SU-DHL-6 (cell line): ENCODE results near the gene F2R.

Experiments
- H2AFZ ChIP-seq: fragments of 200-600 bp; sonication (generic); 2 replicates; pipeline ENCODE4 v1.6.1; 2014; ENCODE audit warnings: low read depth, mild to moderate bottlenecking, moderate library complexity, mixed read lengths, antibody characterized with exemption, low read length; ENCODE audit not compliant: severe bottlenecking
- H3F3A ChIP-seq: fragments of 200-600 bp; shearing (Covaris generic); 2 replicates; pipeline ENCODE4 v1.6.0; 2016; ENCODE audit warnings: antibody characterized with exemption, mild to moderate bottlenecking; ENCODE audit not compliant: insufficient read depth
- H3K27ac ChIP-seq: fragments of 200-600 bp; sonication (generic); 2 replicates; pipeline ENCODE4 v1.5.1; 2016; ENCODE audit warnings: low read depth, mild to moderate bottlenecking, low read length, moderate library complexity, mixed read lengths
- H3K27me3 ChIP-seq: fragments of 200-600 bp; sonication (generic), shearing (Covaris generic); 2 replicates; pipeline ENCODE4 v1.6.0; 2014; ENCODE audit warnings: mild to moderate bottlenecking, low read length
- H3K36me3 ChIP-seq: fragments of 200-600 bp; sonication (generic); 2 replicates; pipeline ENCODE4 v1.6.1; 2014; ENCODE audit warnings: mild to moderate bottlenecking, low read length, mixed read lengths
- H3K4me2 ChIP-seq: fragments of 300-600, 200-600 bp; shearing (Covaris generic), sonication (generic); 2 replicates; pipeline ENCODE4 v1.6.0; 2014; ENCODE audit warnings: low read length, low read depth, mild to moderate bottlenecking; ENCODE audit not compliant: poor library complexity, severe bottlenecking
- H3K4me3 ChIP-seq: fragments of 200-600 bp; sonication (generic); 2 replicates; pipeline ENCODE4 v1.5.1; 2014; ENCODE audit warnings: antibody characterized with exemption, low read length, mild to moderate bottlenecking, mixed read lengths; ENCODE audit not compliant: insufficient read depth, poor library complexity, severe bottlenecking
- H3K79me2 ChIP-seq: fragments of 200-600 bp; sonication (generic); 2 replicates; pipeline ENCODE4 v1.6.1; 2014; ENCODE audit warnings: mild to moderate bottlenecking, low read length, moderate library complexity; ENCODE audit not compliant: insufficient read depth
- H3K9ac ChIP-seq: fragments of 200-600 bp; sonication (generic); 2 replicates; pipeline ENCODE4 v1.7.0; 2014; ENCODE audit warnings: mild to moderate bottlenecking, low read length
- H3K9me2 ChIP-seq: fragments of 200-600 bp; sonication (generic); replicated peaks from 2 replicates; pipeline ENCODE4 v1.6.1; 2014; ENCODE audit warnings: low read length; ENCODE audit not compliant: insufficient read depth
- H3K9me3 ChIP-seq: fragments of 200-600 bp; sonication (generic); 2 replicates; pipeline ENCODE4 v1.6.1; 2014; ENCODE audit warnings: low read length, mixed read lengths; ENCODE audit not compliant: insufficient read depth
- H4K20me1 ChIP-seq: fragments of 200-600 bp; sonication (generic); 2 replicates; pipeline ENCODE4 v1.6.1; 2014; ENCODE audit warnings: low read depth, mild to moderate bottlenecking, antibody characterized with exemption, low read length, moderate library complexity, mixed read lengths
- EZH2phosphoT487 ChIP-seq: fragments of 200-600 bp; sonication (generic), shearing (Covaris generic); conservative IDR thresholded peaks from 2 replicates; pipeline ENCODE4 v1.6.1; 2018; ENCODE audit warnings: mild to moderate bottlenecking, antibody characterized with exemption, low read length, moderate library complexity, mixed read lengths
- TF ChIP-seq, protein P1 (sequence below): fragments of 200-600 bp; sonication (generic); IDR thresholded peaks from one replicate; pipeline ENCODE4 v1.5.1; 2017; ENCODE audit warnings: antibody characterized with exemption, mild to moderate bottlenecking, low read length, moderate library complexity; ENCODE audit not compliant: insufficient read depth, poor library complexity, severe bottlenecking

Gene F2R

DNA sequence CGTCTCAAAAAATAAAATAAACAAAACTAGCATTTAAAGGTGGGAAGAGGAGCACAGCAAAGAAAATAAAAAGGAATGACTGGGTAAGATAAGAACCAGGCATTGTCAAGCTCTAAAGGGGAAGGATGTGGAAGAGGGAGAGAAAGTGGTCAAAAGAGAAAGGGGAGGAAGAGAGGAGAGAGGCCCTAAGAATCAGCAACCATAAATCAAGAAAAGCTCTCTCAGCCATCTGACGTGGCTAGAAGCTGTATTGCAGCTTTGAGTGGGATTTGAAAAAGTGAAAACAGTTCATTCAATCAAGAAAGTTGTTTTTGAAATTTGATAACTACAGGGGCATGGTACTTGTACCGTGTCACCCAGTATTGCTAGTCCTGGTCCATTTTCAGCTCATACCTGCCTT, 45.4 kb upstream of the F2R start:
- no peak overlapping the region for H3K9ac ChIP-seq
- no peak overlapping the region for H2AFZ ChIP-seq
- no peak for TF ChIP-seq EZH2phosphoT487
- TF ChIP-seq, protein P1, sequence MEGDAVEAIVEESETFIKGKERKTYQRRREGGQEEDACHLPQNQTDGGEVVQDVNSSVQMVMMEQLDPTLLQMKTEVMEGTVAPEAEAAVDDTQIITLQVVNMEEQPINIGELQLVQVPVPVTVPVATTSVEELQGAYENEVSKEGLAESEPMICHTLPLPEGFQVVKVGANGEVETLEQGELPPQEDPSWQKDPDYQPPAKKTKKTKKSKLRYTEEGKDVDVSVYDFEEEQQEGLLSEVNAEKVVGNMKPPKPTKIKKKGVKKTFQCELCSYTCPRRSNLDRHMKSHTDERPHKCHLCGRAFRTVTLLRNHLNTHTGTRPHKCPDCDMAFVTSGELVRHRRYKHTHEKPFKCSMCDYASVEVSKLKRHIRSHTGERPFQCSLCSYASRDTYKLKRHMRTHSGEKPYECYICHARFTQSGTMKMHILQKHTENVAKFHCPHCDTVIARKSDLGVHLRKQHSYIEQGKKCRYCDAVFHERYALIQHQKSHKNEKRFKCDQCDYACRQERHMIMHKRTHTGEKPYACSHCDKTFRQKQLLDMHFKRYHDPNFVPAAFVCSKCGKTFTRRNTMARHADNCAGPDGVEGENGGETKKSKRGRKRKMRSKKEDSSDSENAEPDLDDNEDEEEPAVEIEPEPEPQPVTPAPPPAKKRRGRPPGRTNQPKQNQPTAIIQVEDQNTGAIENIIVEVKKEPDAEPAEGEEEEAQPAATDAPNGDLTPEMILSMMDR: no peak
- H3K27ac ChIP-seq: no peak overlapping the region
- H3K79me2 ChIP-seq: no peaks in the 10 kb centered on the region
- H3K9me2 ChIP-seq: no peaks in the 10 kb centered on the region
- no peaks in the 10 kb centered on the region for H3K9me3 ChIP-seq
- no peaks in the 10 kb centered on the region for H3K36me3 ChIP-seq
- H3K4me3 ChIP-seq: no peak overlapping the region
- H3F3A ChIP-seq: no peaks in the 10 kb centered on the region
- no peaks in the 10 kb centered on the region for H3K27me3 ChIP-seq
- H3K4me2 ChIP-seq: no peak overlapping the region
- H4K20me1 ChIP-seq: no peaks in the 10 kb centered on the region

DNA sequence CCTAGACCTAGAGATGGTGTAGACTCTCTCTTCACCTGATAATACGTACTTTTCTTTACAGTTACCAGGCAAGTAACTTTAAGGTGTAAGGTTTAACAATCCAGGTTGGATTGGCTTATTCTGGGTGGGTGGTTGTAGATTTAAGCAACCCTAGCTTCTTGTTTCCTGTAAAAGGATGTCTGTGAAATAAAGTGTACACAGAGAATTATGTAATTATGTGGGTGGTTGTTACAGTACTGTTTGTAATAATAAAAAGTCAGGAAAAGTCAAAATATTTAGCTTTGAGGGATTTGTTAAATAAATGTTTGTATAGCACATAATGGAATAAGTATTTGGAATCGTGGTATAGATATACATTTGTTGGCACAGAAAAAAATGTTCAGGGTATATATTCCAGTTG, 43.7 kb upstream of the F2R start:
- Histone ChIP-seq H3K79me2 (no peaks in the 10 kb centered on the region), H3K27me3 (no peaks in the 10 kb centered on the region), H3K9ac (no peak overlapping the region), H3F3A (no peaks in the 10 kb centered on the region), H3K36me3 (no peaks in the 10 kb centered on the region), H3K4me2 (no peak overlapping the region), H3K4me3 (no peak overlapping the region), H3K9me3 (no peaks in the 10 kb centered on the region), H4K20me1 (no peaks in the 10 kb centered on the region), H3K9me2 (no peaks in the 10 kb centered on the region), H2AFZ (no peak overlapping the region), H3K27ac (no peak overlapping the region)
- TF ChIP-seq, protein P1: no peak
- no peak for TF ChIP-seq EZH2phosphoT487

DNA sequence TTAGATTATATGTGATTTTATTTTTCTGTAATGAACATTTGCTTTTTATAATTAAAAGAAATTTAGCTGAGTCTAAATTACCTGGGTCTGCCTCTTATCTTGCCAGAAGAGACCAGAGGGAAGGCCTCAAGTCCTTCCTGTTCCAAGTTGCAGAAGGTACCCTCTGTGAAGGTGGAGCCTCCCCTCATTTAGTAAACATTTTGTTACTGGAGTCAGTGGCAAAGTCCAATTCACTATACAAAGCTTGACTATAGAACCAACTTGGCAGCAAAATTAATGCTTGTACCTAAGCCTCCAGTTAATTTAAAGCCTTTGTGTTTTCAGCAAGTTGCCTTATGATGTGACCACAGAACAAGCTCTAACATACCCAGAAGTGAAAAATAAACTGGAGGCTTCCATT, 42.8 kb upstream of the F2R start:
- no peaks in the 10 kb centered on the region for H3F3A ChIP-seq
- TF ChIP-seq, protein P1: no peak
- TF ChIP-seq EZH2phosphoT487: no peak
- no peaks in the 10 kb centered on the region for H3K79me2 ChIP-seq
- no peak overlapping the region for H3K4me3 ChIP-seq
- no peak overlapping the region for H3K4me2 ChIP-seq
- H3K9me2 ChIP-seq: no peaks in the 10 kb centered on the region
- no peaks in the 10 kb centered on the region for H4K20me1 ChIP-seq
- no peaks in the 10 kb centered on the region for H3K27me3 ChIP-seq
- no peaks in the 10 kb centered on the region for H3K36me3 ChIP-seq
- no peak overlapping the region for H2AFZ ChIP-seq
- H3K9me3 ChIP-seq: no peaks in the 10 kb centered on the region
- no peak overlapping the region for H3K9ac ChIP-seq
- no peak overlapping the region for H3K27ac ChIP-seq
